Kidney capillary endothelial cell (primary cell): Measurements from ENCODE around the gene ZNF709.
"Not testable (repeated sequence)": the region's sequence is repeated elsewhere in the genome, so short reads cannot be mapped to it uniquely, and the experiment has no call there.

Experiments
- DNase-seq: peaks from one replicate; pipeline ENCODE4 v3.0.0-alpha.2; 2018; ENCODE audit warnings: low spot score

The ZNF709 gene

GRCh38 chr19:12450844-12451243 is 33.8 kb downstream of the ZNF709 start:
- no peak for DNase-seq

- no peak for DNase-seq
Measured at GRCh38 chr19:12448808-12449207, 35.8 kb downstream of the ZNF709 start.

- DNase-seq = peak; percentile 98
Measured at GRCh38 chr19:12440541-12441316, 43.9 kb downstream of the ZNF709 start, which contains the start of gene ZNF443. ZNF443 (minus strand) TSS chr19:12441021; CDS start chr19:12440914, 107 bp downstream.

GRCh38 chr19:12439686-12440540 is 44.7 kb downstream of the ZNF709 start:
- peak; percentile 7 for DNase-seq

- not testable (repeated sequence) for DNase-seq
Measured at GRCh38 chr19:12430726-12431299, 53.8 kb downstream of the ZNF709 start.

GRCh38 chr19:12425888-12426274 is 58.7 kb downstream of the ZNF709 start:
- no peak for DNase-seq

GRCh38 chr19:12425236-12425887 is 59.3 kb downstream of the ZNF709 start:
- DNase-seq = no peak

GRCh38 chr19:12417273-12417672 is 67.3 kb downstream of the ZNF709 start:
- not testable (repeated sequence) for DNase-seq

GRCh38 chr19:12411893-12412292 is 72.7 kb downstream of the ZNF709 start:
- DNase-seq = no peak
